ENCODE measurements around the gene CSF1R. TPM values are rescaled to one million over a fixed set of nuclear protein-coding genes. Genes with fewer than 3 reads are reported as not detected.

The CSF1R gene
- polyA plus RNA-seq, 2 of the 4 experiments (the other 2 are of a cell fraction): 0.06 TPM; not detected in 1

GRCh38 chr5:150065886-150066285, 20.5 kb downstream of the CSF1R start:
- CTCF ChIA-PET: interaction anchor here (1.2 to 2.2 kb wide), 2 partner anchors 12 to 153 kb away, joined by 5 to 7 read pairs; no protein-coding TSS in a partner anchor
- 57% methylated on average over 10 of the region's 10 CpGs for WGBS (ENCODE audit: missing lambda C conversion rate)

DNA sequence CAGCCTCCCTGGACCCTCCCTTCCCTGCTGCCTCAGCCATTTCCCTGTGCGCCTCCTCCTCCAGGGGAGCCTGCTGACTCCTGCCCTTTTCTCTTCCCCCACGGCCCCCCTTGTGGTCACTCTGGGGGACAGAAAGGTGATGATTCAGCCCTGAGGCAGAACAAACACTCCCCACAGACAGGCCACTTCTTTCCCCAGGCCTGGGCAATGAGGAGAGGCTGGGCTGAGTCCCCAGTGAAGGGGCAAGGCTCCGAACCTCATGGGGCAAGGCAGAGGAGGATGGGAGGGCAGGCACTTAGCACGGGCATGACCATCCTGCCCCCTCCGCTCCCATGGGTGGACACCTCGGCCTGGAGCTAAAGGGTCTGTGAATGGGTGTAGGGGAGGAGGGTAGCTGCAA, 21.0 kb downstream of the CSF1R start:
- H3K4me2 ChIP-seq: no peak overlapping the region
- POLR2A ChIA-PET: no interaction called here

More at GRCh38 chr5:150065886-150066285, 20.5 kb downstream of the CSF1R start:
- Histone ChIP-seq H3K27ac (no peak overlapping the region), H3K4me2 (no peak overlapping the region), H3K9me3 (no peaks in the 10 kb centered on the region), H3K4me1 (0 out of 3 replicates have a peak, but pooled peaks cover 4% of the 10 kb centered on the region), H3K4me3 (no peak overlapping the region)
- DNase-seq (ENCODE audit: low read depth in 1 of 2, low spot score in 1 of 2) (no peak), ATAC-seq (peak in 1 of 2 experiments; percentile 5; a peak in 1 of 6 replicates), FAIRE-seq (no peak)
- POLR2A ChIA-PET: interaction anchor here (1.5 kb wide), 1 partner anchor 29 kb away, joined by 3 read pairs; no protein-coding TSS in a partner anchor
- TF ChIP-seq EHMT2 (IDR thresholded peaks at IDR 0.05; ENCODE audit: low read depth) (no peak), ATOH8 (CRISPR knock-in tag; IDR thresholded peaks at IDR 0.05; ENCODE audit: low read depth) (no peak), MYC (IDR thresholded peaks at IDR 0.05; ENCODE audit: borderline replicate concordance, low read length) (no peak), RARB (CRISPR knock-in tag; IDR thresholded peaks at IDR 0.05) (no peak), GATA3 (IDR thresholded peaks at IDR 0.05; ENCODE audit: borderline replicate concordance) (no peak), PHF8 (IDR thresholded peaks at IDR 0.05; ENCODE audit: borderline replicate concordance, low read depth) (no peak), FOSL2 (IDR thresholded peaks at IDR 0.05) (no peak), FOSL2 (CRISPR knock-in tag; IDR thresholded peaks at IDR 0.05) (no peak)
- TF ChIP-seq, protein P1, sequence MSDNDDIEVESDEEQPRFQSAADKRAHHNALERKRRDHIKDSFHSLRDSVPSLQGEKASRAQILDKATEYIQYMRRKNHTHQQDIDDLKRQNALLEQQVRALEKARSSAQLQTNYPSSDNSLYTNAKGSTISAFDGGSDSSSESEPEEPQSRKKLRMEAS (IDR thresholded peaks at IDR 0.05): no peak

More for the DNA sequence above, 21.0 kb downstream of the CSF1R start:
- ATAC-seq (peak in 1 of 2 experiments; percentile 10; a peak in 2 of 6 replicates), FAIRE-seq (no peak), DNase-seq (ENCODE audit: low read depth in 1 of 2, low spot score in 1 of 2) (no peak)
- H3K4me3 ChIP-seq: no peak overlapping the region
- no peak overlapping the region for H3K27ac ChIP-seq
- H3K4me1 ChIP-seq: 0 out of 3 replicates have a peak, but pooled peaks cover 4% of the 10 kb centered on the region
- no peaks in the 10 kb centered on the region for H3K9me3 ChIP-seq
- TF ChIP-seq KDM1A (IDR thresholded peaks at IDR 0.05; ENCODE audit: low read depth) (no peak), E2F6 (IDR thresholded peaks at IDR 0.05; ENCODE audit: borderline replicate concordance, low read depth) (no peak), EHMT2 (IDR thresholded peaks at IDR 0.05; ENCODE audit: low read depth) (no peak), ATOH8 (CRISPR knock-in tag; IDR thresholded peaks at IDR 0.05; ENCODE audit: low read depth) (no peak), CBX8 (IDR thresholded peaks at IDR 0.05) (no peak), JUN (IDR thresholded peaks at IDR 0.05) (no peak), ZSCAN20 (CRISPR knock-in tag; IDR thresholded peaks at IDR 0.05) (no peak), HOXA7 (CRISPR knock-in tag; IDR thresholded peaks at IDR 0.05) (no peak), HMGXB4 (CRISPR knock-in tag; IDR thresholded peaks at IDR 0.05; ENCODE audit: borderline replicate concordance) (no peak)
- CTCF ChIA-PET: interaction anchor here (1.2 to 2.2 kb wide), 2 partner anchors 12 to 153 kb away, joined by 5 to 7 read pairs; no protein-coding TSS in a partner anchor
- 68% methylated on average over 6 of the region's 6 CpGs for WGBS (ENCODE audit: missing lambda C conversion rate)

All from A549 (cell line).